Measurements from ENCODE around the gene ARMC9. TPM values are rescaled to one million over a fixed set of nuclear protein-coding genes. Genes with fewer than 3 reads are reported as not detected.

Gene ARMC9
- polyA plus RNA-seq, 1 donor = 27.3 TPM

- no peak for DNase-seq
Measured at GRCh38 chr2:231422056-231422455, 223.6 kb downstream of the ARMC9 start.

GRCh38 chr2:231423176-231423575, 224.7 kb downstream of the ARMC9 start:
- DNase-seq = no peak

Other genes with a start within 250 kb of the ARMC9 start
- not detected for gene SPATA3, start 202.5 kb upstream of the ARMC9 start, polyA plus RNA-seq (ENCODE audit: insufficient read length)
- 4.0 TPM for gene C2orf72, start 161.1 kb upstream of the ARMC9 start, polyA plus RNA-seq (ENCODE audit: insufficient read length)
- 111 TPM for gene PSMD1, start 141.8 kb upstream of the ARMC9 start, polyA plus RNA-seq (ENCODE audit: insufficient read length)
- gene HTR2B, start 73.6 kb upstream of the ARMC9 start, polyA plus RNA-seq (ENCODE audit: insufficient read length) = 16.3 TPM
- gene B3GNT7, start 197.1 kb downstream of the ARMC9 start, polyA plus RNA-seq (ENCODE audit: insufficient read length) = 3.1 TPM